PFSK-1 (cell line): ENCODE measurements around the gene CACUL1.

Experiments
- POLR2AphosphoS5 ChIP-seq: IDR thresholded peaks from 2 replicates; pipeline ENCODE4 v1.6.1; 2012; ENCODE audit warnings: low read depth, mild to moderate bottlenecking, control low read depth, low read length, moderate library complexity
- TAF1 ChIP-seq: IDR thresholded peaks from 2 replicates; pipeline ENCODE4 v1.6.1; 2012; ENCODE audit warnings: low read length, control low read depth, borderline replicate concordance; ENCODE audit not compliant: insufficient read depth
- TF ChIP-seq, protein P1 (sequence below), 2 experiments: IDR thresholded peaks; 2 replicates each; pipeline versions ENCODE4 v1.6.1 to v1.8.0; 2011 to 2012; ENCODE audit warnings: low read depth in 2 of 2, low read length in 2 of 2, control low read depth in 1 of 2, inconsistent platforms in 1 of 2, mild to moderate bottlenecking in 1 of 2, moderate library complexity in 1 of 2; ENCODE audit not compliant: insufficient read depth in 1 of 2

DNA sequence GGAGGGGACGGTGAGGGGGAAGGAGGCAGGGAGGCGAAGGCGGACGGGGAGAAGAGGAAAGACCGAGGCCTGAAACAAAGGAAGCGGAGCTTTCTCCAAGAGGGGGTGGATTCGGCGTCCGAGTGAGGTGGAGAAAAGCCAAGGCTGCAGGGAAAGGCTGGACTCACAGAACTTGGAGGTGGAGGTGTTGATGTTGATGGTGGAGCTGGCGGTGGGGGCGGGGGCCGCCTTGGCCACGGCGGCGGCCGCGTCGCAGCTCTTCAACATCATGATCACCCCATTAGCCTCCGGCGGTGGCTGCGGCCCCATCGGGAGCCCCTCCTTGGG, 578 bp downstream of the CACUL1 start:
- TF ChIP-seq POLR2AphosphoS5 (no peak), TAF1 (no peak)
- TF ChIP-seq, protein P1, sequence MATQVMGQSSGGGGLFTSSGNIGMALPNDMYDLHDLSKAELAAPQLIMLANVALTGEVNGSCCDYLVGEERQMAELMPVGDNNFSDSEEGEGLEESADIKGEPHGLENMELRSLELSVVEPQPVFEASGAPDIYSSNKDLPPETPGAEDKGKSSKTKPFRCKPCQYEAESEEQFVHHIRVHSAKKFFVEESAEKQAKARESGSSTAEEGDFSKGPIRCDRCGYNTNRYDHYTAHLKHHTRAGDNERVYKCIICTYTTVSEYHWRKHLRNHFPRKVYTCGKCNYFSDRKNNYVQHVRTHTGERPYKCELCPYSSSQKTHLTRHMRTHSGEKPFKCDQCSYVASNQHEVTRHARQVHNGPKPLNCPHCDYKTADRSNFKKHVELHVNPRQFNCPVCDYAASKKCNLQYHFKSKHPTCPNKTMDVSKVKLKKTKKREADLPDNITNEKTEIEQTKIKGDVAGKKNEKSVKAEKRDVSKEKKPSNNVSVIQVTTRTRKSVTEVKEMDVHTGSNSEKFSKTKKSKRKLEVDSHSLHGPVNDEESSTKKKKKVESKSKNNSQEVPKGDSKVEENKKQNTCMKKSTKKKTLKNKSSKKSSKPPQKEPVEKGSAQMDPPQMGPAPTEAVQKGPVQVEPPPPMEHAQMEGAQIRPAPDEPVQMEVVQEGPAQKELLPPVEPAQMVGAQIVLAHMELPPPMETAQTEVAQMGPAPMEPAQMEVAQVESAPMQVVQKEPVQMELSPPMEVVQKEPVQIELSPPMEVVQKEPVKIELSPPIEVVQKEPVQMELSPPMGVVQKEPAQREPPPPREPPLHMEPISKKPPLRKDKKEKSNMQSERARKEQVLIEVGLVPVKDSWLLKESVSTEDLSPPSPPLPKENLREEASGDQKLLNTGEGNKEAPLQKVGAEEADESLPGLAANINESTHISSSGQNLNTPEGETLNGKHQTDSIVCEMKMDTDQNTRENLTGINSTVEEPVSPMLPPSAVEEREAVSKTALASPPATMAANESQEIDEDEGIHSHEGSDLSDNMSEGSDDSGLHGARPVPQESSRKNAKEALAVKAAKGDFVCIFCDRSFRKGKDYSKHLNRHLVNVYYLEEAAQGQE (IDR thresholded peaks at IDR 0.05; ENCODE audit: insufficient read depth in 1 of 2, low read depth in 2 of 2, low read length in 2 of 2) = no peak
